HG03439 (cell line): ENCODE measurements around the gene MLKL.

Experiments
- ATAC-seq: cut with Tn5 transposase; IDR thresholded peaks from one replicate; pipeline ENCODE4 v1.9.1; 2021; ENCODE audit warnings: mild to moderate bottlenecking, moderate library complexity; ENCODE audit not compliant: unreplicated experiment

Gene MLKL

DNA sequence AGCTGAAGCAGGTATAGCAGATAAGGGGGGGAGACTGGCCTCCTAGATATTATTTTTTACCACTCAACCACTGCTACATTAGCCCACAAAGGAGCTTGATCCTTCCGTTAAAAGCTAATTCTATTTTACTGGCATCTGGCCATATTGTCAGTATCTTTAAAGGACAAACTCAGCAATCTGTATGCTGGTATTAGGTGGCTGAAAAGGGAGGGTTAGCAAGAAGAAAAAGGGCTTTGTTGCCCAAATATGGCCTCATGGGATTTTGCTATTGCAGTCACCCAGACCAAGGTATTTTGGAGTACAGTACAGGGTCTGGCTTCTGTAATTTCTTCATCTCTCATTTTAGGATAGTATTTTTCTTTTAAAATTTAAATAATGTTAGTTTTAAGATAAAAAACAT lies 48.4 kb downstream of the MLKL start:
- no peak for ATAC-seq

DNA sequence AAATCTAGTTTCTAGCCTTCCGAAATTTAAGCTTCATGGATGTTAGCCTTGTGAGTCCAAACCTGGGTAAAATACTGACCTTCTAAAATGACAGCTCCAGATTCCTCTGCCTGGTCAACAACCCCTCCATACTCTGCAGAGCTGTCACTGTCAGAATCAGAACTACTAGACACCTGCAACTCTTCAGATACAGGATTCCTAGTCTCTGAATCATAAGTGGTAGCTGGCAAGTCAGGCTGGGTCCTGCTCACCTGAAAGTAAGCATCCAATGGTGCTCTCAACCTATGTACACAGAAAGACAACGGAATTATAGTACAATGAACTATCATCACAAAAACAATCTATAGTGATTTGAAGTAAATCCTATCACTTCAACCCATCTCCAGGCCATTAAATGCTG lies 48.8 kb downstream of the MLKL start:
- no peak for ATAC-seq

DNA sequence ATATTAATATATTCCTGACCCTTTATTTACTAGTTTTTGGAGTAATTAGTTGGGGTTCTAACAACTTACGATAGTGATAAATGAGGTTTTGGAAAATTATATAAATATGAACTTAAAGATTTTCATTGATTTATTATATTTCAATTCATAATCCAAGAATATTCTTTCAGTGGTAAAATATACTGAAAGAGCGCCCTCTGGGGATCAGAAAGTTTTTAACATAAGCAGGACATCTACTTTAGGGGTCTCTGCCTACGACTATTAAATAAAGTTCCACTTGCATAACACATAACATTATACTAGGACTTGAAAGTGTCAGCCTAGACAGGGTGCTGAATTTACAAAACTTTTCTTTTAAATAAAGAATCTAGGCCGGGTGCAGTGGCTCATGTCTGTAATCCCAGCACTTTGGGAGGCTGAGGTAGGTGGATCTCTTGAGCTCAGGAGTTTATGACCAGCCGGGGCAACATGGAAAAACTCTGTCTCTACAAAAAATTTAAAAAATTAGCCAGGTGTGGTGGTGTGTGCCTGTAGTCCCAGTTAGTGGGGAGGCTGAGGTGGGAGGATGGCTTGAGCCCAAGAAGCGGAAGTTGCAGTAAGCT lies 49.6 kb downstream of the MLKL start:
- no peak for ATAC-seq

DNA sequence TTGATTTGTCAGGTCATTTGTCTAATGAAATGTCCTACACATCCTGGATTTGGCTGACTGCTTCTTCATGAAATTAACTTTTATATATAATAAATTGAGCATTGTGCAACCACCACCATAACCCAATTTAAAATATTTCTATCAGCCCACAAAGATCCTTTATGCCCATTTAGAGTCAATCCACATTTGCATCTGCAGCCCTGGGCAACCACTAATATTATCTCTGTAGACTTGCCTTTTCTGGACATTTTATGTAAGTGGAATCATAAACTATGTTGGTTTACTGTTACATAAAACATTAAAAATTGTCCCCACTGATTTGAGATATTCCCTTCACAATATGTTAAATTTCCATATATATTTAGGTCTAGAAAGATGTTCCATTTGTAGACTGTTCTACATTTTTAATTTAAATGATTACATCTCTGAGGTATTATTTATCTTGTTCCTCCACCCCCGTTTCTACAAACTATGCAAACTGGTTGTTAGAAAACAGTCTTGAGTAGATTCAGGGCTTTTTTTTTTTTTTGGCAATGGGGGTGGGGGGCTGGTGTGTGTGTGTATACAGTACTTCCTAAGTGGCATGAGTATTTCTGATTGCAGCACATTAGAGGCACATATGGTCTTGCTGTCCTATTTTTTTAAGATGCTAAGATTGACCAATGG lies 50.7 kb downstream of the MLKL start:
- ATAC-seq: no peak

DNA sequence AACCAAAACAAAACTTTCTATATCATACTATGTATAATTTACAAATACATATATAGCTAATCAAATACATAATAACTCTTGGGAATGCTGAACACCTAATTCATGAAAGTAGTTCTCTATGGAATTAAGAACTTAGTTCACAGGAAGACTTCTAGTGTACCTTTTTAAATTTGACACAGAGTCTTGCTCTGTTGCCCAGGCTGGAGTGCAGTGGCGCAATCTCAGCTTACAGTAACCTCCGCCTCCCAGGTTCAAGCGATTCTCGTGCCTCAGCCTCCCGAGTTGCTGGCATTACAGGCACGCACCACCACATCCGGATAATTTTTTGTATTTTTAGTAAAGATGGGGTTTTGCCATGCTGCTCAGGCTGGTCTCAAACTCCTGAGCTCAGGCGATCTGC lies 58.7 kb downstream of the MLKL start:
- ATAC-seq: no peak

DNA sequence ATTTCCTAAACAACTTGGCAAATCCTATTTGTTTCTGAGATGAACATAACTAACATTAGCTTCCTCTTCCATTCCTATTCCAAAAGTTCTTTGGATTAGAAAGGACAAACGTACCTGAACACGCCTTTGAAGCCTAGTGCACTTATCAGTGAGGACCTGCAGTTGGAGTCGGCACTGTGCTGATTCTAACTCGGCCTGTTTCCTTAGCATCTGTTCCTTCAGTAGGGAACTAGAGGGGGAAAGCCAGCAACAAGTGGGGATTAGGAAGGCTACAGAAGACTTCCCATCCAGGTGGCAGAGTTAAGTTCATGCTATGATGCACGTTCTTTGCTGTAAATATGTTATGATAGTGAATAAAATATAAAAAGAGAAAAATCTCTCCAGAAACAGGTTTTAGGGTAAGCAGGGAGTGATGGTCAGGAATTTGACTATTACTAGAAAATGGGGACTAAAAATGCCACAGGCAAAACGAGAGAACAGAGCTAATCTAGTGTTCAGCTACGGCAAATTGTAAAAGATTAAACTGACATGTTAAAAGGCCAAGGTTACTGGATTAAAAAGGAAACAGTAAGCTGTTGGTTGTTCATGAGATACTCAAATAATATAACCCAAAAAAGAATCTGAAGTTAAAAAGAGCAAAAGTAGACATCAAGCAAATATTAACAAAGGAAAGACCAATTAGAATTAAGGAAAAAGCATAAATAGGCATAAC lies 62.8 kb downstream of the MLKL start:
- no peak for ATAC-seq

GRCh38 chr16:74635303-74635702 lies 65.4 kb downstream of the MLKL start:
- ATAC-seq: no peak

GRCh38 chr16:74633686-74634085 lies 67.0 kb downstream of the MLKL start:
- no peak for ATAC-seq

- ATAC-seq: no peak
These were observed 73.0 kb downstream of the MLKL start for GRCh38 chr16:74627506-74628220.

- ATAC-seq: no peak
These were observed 73.8 kb downstream of the MLKL start for GRCh38 chr16:74626741-74627416.

GRCh38 chr16:74625500-74626350 lies 74.9 kb downstream of the MLKL start:
- ATAC-seq: no peak

- no peak for ATAC-seq
These were observed 76.8 kb downstream of the MLKL start for GRCh38 chr16:74623839-74624235.

DNA sequence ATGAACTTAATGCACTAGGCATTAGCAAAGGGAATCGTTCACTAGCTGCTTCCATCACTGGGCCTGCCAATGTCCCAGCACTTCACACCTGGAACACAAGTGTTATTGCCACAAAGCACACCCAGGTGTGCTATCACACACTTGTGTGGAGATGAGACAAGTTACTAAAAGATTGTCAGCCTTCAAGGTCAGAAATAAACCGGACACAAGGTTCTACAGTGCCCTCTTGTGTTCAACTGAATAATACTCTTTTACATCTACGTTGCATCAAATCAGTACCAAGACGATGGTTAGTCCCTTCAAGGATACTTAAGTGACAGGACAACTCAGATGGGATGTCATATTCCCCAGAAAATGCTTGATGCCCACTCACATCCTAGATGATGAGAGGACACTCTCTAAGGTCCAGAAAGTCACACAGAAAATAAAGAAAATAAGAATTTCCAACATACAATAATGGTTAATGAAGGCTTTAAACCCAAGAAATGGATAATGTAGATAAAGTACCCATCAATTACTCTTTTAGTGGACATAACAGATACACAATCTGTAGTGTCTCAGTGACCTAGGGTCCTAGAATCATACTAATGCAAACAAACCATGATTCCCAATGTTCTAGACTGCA lies 77.3 kb downstream of the MLKL start:
- ATAC-seq: no peak

- no peak for ATAC-seq
These were observed 78.7 kb downstream of the MLKL start for GRCh38 chr16:74622005-74622404.
